Measurements from ENCODE around the gene PTGER1.

DNA sequence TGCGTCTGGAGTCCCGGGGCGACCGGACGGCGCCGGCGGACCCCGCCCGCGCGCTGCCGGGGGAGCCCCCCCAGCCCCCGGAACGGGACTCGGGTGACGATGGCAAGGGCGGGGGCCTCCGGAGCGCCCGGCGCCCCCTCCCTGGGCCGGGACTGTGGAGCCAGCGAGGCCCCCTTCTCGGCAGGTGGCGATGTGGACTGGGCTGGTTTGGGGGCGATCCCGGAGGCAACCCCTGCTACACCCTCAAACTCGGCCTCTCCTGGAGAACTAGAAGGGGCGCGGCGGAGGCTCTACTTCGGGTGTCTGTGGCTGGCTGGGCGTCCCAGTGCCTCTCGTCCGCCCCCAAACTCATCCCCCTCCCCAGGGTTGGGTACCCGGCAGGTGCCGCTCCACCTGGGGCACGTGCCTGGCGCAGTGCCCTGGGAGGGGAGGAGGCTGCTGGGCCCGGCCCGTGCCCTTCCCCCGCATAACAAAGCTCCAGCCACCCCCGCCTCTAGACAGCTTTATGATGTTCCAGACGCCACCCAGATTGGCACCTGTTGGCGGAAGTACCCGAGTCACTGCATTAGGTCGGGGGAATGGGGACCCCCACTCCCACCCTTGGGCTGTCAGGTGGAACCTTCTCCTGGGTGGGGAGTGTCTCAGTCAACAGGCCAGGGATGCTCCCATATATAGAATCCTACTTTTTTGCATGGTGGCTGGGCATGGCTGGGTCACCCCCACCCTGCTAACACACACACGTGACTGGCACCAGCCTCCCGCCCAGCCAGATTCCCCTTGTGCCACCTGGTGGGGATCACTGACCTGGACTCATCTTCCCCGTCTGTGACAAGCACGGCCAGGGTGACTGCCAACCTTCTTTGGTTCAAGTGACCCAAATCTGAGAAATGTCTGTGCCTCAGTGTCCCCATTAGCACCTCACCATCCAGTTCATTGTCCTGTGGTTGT lies 41.3 kb downstream of the PTGER1 start:
- TF ChIP-seq, protein P1, sequence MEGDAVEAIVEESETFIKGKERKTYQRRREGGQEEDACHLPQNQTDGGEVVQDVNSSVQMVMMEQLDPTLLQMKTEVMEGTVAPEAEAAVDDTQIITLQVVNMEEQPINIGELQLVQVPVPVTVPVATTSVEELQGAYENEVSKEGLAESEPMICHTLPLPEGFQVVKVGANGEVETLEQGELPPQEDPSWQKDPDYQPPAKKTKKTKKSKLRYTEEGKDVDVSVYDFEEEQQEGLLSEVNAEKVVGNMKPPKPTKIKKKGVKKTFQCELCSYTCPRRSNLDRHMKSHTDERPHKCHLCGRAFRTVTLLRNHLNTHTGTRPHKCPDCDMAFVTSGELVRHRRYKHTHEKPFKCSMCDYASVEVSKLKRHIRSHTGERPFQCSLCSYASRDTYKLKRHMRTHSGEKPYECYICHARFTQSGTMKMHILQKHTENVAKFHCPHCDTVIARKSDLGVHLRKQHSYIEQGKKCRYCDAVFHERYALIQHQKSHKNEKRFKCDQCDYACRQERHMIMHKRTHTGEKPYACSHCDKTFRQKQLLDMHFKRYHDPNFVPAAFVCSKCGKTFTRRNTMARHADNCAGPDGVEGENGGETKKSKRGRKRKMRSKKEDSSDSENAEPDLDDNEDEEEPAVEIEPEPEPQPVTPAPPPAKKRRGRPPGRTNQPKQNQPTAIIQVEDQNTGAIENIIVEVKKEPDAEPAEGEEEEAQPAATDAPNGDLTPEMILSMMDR (IDR thresholded peaks at IDR 0.05), result no peak; the same call in 1 of the 2 replicates
- TF ChIP-seq ZFX (IDR thresholded peaks at IDR 0.05; ENCODE audit: borderline replicate concordance), result no peak
